ENCODE measurements around the gene MOCS2.

The MOCS2 gene

GRCh38 chr5:53063791-53064190 lies 45.8 kb downstream of the MOCS2 start:
- Histone ChIP-seq H3K27me3 (ENCODE audit: insufficient read depth, low read length) (no peaks in the 10 kb centered on the region), H3K4me1 (ENCODE audit: insufficient read depth, low read length) (no peaks in the 10 kb centered on the region), H2AFZ (ENCODE audit: low read depth, low read length) (no peak overlapping the region), H3K36me3 (ENCODE audit: insufficient read depth, low read length) (peaks cover 22% of the 10 kb centered on the region), H3K4me3 (ENCODE audit: low read length) (no peak overlapping the region), H3K9me3 (ENCODE audit: low read length) (no peaks in the 10 kb centered on the region)

DNA sequence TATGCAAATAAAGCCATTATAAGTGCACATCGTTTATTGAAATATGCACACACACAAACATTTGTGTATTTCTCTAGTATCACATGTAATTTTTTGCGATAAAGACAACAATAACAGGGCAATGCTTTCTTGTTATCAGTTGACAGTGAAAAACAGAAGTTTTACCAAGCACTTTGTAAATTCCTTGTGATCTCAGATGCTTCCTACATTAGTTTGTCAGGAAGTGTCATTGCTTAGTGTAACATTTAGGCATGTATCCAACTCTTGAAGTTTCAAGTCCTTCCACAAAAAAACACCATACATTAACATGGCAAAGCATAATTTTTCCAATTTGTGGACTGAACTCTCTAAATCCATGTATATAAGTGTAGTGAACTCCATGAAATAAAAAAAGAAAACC lies 46.4 kb downstream of the MOCS2 start:
- Histone ChIP-seq H3K27me3 (ENCODE audit: insufficient read depth, low read length) (no peaks in the 10 kb centered on the region), H3K4me1 (ENCODE audit: insufficient read depth, low read length) (no peaks in the 10 kb centered on the region), H2AFZ (ENCODE audit: low read depth, low read length) (no peak overlapping the region), H3K9me3 (ENCODE audit: low read length) (no peaks in the 10 kb centered on the region), H3K4me3 (ENCODE audit: low read length) (no peak overlapping the region), H3K36me3 (ENCODE audit: insufficient read depth, low read length) (peaks cover 21% of the 10 kb centered on the region)

GRCh38 chr5:53059281-53059680 lies 50.3 kb downstream of the MOCS2 start:
- H3K36me3 ChIP-seq (ENCODE audit: insufficient read depth, low read length) = peaks cover 22% of the 10 kb centered on the region
- H3K4me1 ChIP-seq (ENCODE audit: insufficient read depth, low read length) = no peaks in the 10 kb centered on the region
- H3K27me3 ChIP-seq (ENCODE audit: insufficient read depth, low read length) = no peaks in the 10 kb centered on the region
- no peak overlapping the region for H3K4me3 ChIP-seq (ENCODE audit: low read length)
- no peak overlapping the region for H2AFZ ChIP-seq (ENCODE audit: low read depth, low read length)
- H3K9me3 ChIP-seq (ENCODE audit: low read length) = no peaks in the 10 kb centered on the region

- Histone ChIP-seq H3K4me1 (ENCODE audit: insufficient read depth, low read length) (peaks cover 5% of the 10 kb centered on the region), H2AFZ (ENCODE audit: low read depth, low read length) (no peak overlapping the region), H3K27me3 (ENCODE audit: insufficient read depth, low read length) (no peaks in the 10 kb centered on the region), H3K36me3 (ENCODE audit: insufficient read depth, low read length) (peaks cover 16% of the 10 kb centered on the region), H3K9me3 (ENCODE audit: low read length) (no peaks in the 10 kb centered on the region), H3K4me3 (ENCODE audit: low read length) (no peak overlapping the region)
Observed at GRCh38 chr5:53055365-53055764, 54.2 kb downstream of the MOCS2 start.

DNA sequence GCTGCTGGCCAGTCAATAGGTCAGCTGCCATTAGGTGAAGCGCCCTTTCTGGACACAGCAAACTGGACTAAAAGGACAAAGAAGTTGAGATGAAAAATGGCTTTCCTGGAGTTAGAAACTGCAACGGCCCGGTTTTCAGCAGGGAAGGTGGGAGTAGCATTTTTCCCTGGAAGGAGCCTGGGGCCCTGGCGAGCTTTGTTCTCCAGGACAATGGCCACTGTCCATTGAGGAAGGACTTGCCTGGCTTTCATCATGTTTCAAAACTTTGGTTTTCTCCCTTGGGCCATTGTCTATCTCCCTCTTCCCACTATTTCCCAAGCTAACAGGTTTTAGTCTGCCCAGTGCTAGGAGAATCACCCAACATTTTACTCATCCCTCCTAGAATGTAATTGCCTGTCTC lies 56.2 kb downstream of the MOCS2 start:
- Histone ChIP-seq H3K4me1 (ENCODE audit: insufficient read depth, low read length) (peaks cover 5% of the 10 kb centered on the region), H3K4me3 (ENCODE audit: low read length) (no peak overlapping the region), H3K27me3 (ENCODE audit: insufficient read depth, low read length) (no peaks in the 10 kb centered on the region), H2AFZ (ENCODE audit: low read depth, low read length) (no peak overlapping the region), H3K9me3 (ENCODE audit: low read length) (no peaks in the 10 kb centered on the region), H3K36me3 (ENCODE audit: insufficient read depth, low read length) (peaks cover 13% of the 10 kb centered on the region)

GRCh38 chr5:53052499-53052898 lies 57.1 kb downstream of the MOCS2 start:
- Histone ChIP-seq H3K4me1 (ENCODE audit: insufficient read depth, low read length) (peaks cover 5% of the 10 kb centered on the region), H2AFZ (ENCODE audit: low read depth, low read length) (no peak overlapping the region), H3K4me3 (ENCODE audit: low read length) (no peak overlapping the region), H3K36me3 (ENCODE audit: insufficient read depth, low read length) (peaks cover 7% of the 10 kb centered on the region), H3K27me3 (ENCODE audit: insufficient read depth, low read length) (no peaks in the 10 kb centered on the region), H3K9me3 (ENCODE audit: low read length) (no peaks in the 10 kb centered on the region)

DNA sequence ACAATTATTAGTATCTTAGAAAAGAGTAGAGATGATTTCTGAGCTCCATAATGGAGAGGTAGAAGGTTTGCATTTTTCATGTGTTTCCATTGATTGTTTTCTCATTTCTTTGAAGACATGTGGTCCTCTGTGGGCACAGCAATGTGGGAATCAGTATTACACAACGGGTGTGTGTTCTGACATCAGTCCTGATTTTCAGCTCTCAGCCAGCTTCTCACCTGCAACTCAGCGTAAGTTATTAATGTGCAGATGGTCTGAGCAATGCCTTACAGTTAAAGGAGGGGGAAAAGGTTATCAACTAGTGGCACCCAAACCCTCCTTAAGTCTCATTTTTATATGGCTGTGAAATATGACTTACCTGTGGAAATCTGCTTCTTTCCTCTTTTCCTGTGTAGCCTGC lies 61.3 kb downstream of the MOCS2 start:
- Histone ChIP-seq H3K4me1 (ENCODE audit: insufficient read depth, low read length) (peaks cover under 1% of the 10 kb centered on the region), H3K36me3 (ENCODE audit: insufficient read depth, low read length) (peaks cover 4% of the 10 kb centered on the region), H3K27me3 (ENCODE audit: insufficient read depth, low read length) (no peaks in the 10 kb centered on the region), H3K9me3 (ENCODE audit: low read length) (no peaks in the 10 kb centered on the region), H2AFZ (ENCODE audit: low read depth, low read length) (no peak overlapping the region), H3K4me3 (ENCODE audit: low read length) (no peak overlapping the region)

All from neuron (in vitro differentiated cells).